Measurements from ENCODE around the gene SKOR1. TPM values are rescaled to one million over a fixed set of nuclear protein-coding genes. Genes with fewer than 3 reads are reported as not detected.

Gene SKOR1
- total RNA-seq, 1 experiment from 2014 or later: 0.22 TPM

GRCh38 chr15:67878712-67879206 is 53.5 kb downstream of the SKOR1 start:
- ChIA-PET CTCF (no interaction called here), POLR2A (no interaction called here)
- Mint-ChIP-seq H3K9me3 (peaks cover 7% of the 10 kb centered on the region), H3K27ac (no peak overlapping the region), H3K27me3 (ENCODE audit: low read depth) (no peaks in the 10 kb centered on the region), H3K36me3 (no peaks in the 10 kb centered on the region), H3K4me3 (no peak overlapping the region), H3K4me1 (peaks cover 14% of the 10 kb centered on the region)
- TF ChIP-seq PRRX2 (CRISPR knock-in tag; IDR thresholded peaks at IDR 0.05): no peak
- no peak for TF ChIP-seq ZBTB21 (CRISPR knock-in tag; IDR thresholded peaks at IDR 0.05; ENCODE audit: borderline replicate concordance)
- no peak for TF ChIP-seq NFE2L1 (CRISPR knock-in tag; IDR thresholded peaks at IDR 0.05)
- no peak for TF ChIP-seq ATF2 (CRISPR knock-in tag; IDR thresholded peaks at IDR 0.05; ENCODE audit: borderline replicate concordance, low read depth)
- no peak for TF ChIP-seq SP1 (CRISPR knock-in tag; conservative IDR thresholded peaks at IDR 0.05)
- no peak for TF ChIP-seq PREB (CRISPR knock-in tag; IDR thresholded peaks at IDR 0.05; ENCODE audit: borderline replicate concordance)
- no peak for TF ChIP-seq ERG (CRISPR knock-in tag; IDR thresholded peaks at IDR 0.05)
- no peak for TF ChIP-seq STAT6 (CRISPR knock-in tag; conservative IDR thresholded peaks at IDR 0.05; ENCODE audit: low read depth)
- TF ChIP-seq E2F4 (CRISPR knock-in tag; IDR thresholded peaks at IDR 0.05; ENCODE audit: borderline replicate concordance, low read depth): no peak
- TF ChIP-seq ZNF232 (CRISPR knock-in tag; IDR thresholded peaks at IDR 0.05): no peak
- TF ChIP-seq ZBTB43 (CRISPR knock-in tag; IDR thresholded peaks at IDR 0.05): no peak
- ATAC-seq (no peak), DNase-seq (ENCODE audit: low spot score) (no peak)

GRCh38 chr15:67879440-67880129 is 54.3 kb downstream of the SKOR1 start:
- no peak for DNase-seq (ENCODE audit: low spot score)
- Mint-ChIP-seq H3K9me3 (0 out of 2 replicates have a peak, but pooled peaks cover 3% of the 10 kb centered on the region), H3K4me3 (no peak overlapping the region), H3K27ac (no peak overlapping the region), H3K4me1 (peaks cover 19% of the 10 kb centered on the region), H3K36me3 (no peaks in the 10 kb centered on the region), H3K27me3 (ENCODE audit: low read depth) (no peaks in the 10 kb centered on the region)
- ChIA-PET CTCF (no interaction called here), POLR2A (no interaction called here)
- no peak for ATAC-seq
- no peak for TF ChIP-seq ATF3 (CRISPR knock-in tag; conservative IDR thresholded peaks at IDR 0.05)
- no peak for TF ChIP-seq ZNF423 (CRISPR knock-in tag; IDR thresholded peaks at IDR 0.05)
- no peak for TF ChIP-seq RORB (CRISPR knock-in tag; IDR thresholded peaks at IDR 0.05)
- no peak for TF ChIP-seq IRF2 (CRISPR knock-in tag; IDR thresholded peaks at IDR 0.05; ENCODE audit: borderline replicate concordance, low read depth)
- no peak for TF ChIP-seq E2F5 (CRISPR knock-in tag; IDR thresholded peaks at IDR 0.05)
- no peak for TF ChIP-seq ATF2 (CRISPR knock-in tag; IDR thresholded peaks at IDR 0.05; ENCODE audit: borderline replicate concordance, low read depth)

Measured in WTC11 (cell line).